Retinal pigment epithelial cell (primary cell): ENCODE measurements around the gene SPRED3.
"Not testable (repeated sequence)": the region's sequence is repeated elsewhere in the genome, so short reads cannot be mapped to it uniquely, and the experiment has no call there.

Source experiments
- DNase-seq: peaks from one replicate; pipeline ENCODE4 v3.0.0-alpha.2; 2010; ENCODE audit warnings: low read depth
- H3K4me3 ChIP-seq: 2 replicates; pipeline ENCODE4 v1.5.1; 2011; ENCODE audit warnings: mild to moderate bottlenecking, low read length, control low read depth, moderate library complexity
- CTCF ChIP-seq: conservative IDR thresholded peaks from 2 replicates; pipeline ENCODE4 v1.5.1; 2011; ENCODE audit warnings: low read depth, low read length, control low read depth, inconsistent platforms

The SPRED3 gene

DNA sequence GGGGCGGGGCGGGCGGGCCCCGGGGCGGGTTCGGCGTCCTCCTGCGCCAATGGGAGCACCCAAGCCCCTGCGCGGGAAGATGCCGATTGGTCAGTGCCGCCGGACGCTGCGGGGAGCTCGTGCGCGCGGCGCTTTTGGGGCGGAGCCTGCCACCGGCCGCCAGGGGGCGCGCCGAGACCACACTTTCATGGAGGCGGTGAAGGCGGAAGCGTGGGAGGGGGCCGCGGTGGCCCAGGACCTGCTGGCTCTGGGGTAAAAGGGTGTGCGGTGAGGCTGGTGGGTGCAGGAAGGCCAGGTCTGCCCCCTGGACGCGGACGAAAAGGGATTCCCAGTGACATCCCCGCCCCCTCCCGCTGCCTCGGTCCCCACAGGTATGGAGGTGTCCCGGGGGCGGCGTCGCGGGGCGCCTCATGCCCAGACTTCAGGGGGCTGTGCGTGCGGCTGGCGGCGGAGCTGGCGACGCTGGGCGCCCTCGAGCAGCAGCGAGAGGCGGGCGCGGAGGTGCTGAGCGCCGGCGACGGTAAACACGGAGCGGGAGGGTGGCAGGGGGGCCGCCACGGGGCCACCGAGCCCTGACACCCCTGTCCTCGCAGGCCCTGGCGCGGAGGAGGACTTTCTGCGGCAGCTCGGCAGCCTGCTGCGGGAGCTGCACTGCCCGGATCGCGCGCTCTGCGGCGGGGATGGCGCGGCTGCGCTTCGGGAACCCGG lies 14.6 kb downstream of the SPRED3 start, which contains the start of gene FAM98C:
Gene FAM98C (plus strand): TSS at position 127 of the 708 bp plus-strand sequence. CDS start 61 bp downstream, at position 188.
- peak; percentile 82 for DNase-seq
- peak; percentile 80 for TF ChIP-seq CTCF
- peak within 1 kb of the TSS; percentile 68 for H3K4me3 ChIP-seq

DNA sequence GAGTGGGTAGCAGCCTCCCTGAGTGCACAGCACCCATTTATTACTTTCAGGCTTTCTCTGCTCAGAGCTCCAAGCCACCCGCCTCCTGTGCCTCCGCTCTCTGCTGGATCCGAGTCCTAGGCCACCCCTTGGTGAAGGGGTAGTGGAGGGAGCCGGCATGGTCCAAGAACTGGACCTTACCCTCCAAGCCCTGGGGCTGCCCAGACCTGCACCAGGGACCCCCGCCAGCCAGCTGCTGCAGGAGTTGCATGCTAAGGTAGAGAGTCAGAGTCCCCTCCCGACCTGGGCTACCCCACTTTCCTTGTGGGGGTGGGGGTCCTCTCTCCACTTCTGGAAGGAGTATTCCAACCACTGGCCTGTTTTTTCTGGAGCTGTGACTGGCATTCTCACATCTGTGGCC lies 16.4 kb downstream of the SPRED3 start:
- no peak for DNase-seq

DNA sequence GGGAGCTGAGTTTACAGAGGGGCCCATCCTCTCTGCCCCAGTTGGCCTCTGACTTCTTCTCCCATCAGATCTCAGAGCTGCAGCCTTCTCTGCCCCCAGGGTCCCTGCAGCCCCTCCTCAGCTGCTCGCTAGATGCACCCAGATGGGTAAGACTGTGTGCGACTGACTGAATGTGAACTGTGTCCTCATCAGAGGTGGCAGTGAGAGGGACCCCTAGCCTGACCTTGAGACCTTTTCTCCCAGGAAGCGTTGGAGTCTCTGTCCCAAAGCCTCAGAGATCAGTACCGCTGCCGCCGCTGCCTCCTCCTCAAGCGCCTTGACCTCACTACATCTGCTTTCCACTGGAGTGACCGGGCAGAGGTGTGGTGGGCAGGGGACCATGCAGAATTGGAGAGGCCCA lies 16.8 kb downstream of the SPRED3 start:
- DNase-seq: no peak
- no peak for TF ChIP-seq CTCF
- no peak overlapping the region for H3K4me3 ChIP-seq

More for the DNA sequence above, 16.4 kb downstream of the SPRED3 start:
- no peak overlapping the region for H3K4me3 ChIP-seq
- no peak for TF ChIP-seq CTCF

DNA sequence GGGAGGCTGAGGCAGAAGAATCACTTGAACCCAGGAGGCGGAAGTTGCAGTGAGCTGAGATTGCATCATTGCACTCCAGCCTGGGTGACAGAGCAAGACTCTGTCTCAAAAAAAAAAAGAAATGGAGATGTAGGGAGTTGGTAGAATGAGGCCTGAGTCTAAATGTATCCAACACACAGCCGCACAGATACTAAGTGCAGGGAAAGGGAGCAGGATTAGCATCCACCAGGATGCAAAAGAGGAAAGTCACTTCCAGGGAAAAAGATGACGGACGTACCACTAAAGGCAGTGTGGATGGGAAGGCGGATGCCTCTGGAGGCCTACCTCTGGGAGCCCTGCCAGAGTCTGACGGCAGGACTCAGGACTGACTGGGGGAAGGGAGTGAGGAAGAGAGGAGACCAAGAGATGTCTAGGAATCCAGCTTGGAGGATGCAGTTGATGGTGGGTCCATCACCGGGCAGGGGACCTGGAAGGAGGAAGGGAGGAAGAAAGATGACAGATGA lies 21.2 kb downstream of the SPRED3 start:
- no peak for DNase-seq
- no peak for TF ChIP-seq CTCF
- H3K4me3 ChIP-seq: no peak overlapping the region

DNA sequence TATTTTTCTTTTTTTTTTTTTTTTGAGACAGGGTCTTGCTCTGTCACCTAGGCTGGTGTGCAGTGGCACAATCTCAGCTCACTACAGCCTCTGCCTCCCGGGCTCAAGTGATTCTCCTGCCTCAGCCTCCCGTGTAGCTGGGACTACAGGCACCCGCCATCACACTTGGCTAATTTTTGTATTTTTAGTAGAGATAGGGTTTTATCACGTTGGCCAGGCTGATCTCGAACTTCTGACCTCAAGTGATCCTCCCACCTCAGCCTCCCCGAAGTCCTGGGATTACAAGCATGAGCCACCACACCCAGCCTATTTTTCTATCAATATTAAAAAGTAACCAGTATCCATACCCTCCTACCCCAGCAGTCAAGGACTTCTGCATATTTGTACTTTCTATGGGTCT lies 21.9 kb downstream of the SPRED3 start:
- not testable (repeated sequence) for DNase-seq, H3K4me3 ChIP-seq

DNA sequence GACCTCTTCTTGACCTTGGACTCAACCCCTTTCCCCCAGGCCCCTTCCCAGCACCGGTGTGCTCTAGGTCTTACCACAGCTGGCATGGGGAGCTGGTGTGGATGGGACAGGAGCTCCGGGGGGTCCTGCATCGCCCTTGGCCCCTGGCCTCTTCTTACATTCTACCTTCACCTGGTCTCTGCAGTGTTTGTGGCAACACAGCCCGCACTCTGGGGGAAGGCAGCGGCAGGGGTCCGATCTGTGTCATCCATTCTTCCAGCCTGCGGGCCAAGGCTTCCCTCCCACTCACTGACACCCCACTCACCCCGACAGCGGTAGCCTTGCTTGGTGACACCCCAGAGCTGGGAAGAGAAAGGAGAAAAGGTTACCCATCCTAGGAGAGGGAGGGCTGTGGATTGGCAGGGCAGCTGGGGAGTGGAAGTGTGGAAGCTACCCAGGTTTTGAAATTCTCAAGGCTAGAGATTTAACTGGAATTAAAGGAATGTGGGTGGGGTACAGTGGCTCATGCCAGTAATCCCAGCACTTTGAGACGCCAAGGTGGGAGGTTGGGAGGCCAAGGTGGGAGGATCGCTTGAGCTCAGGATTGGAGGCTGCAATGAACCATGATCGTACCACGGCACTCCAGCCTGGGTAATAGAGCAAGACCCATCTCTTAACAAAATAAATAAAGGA lies 22.7 kb downstream of the SPRED3 start:
- TF ChIP-seq CTCF: no peak
- no peak overlapping the region for H3K4me3 ChIP-seq
- DNase-seq: no peak

- H3K4me3 ChIP-seq, DNase-seq: not testable (repeated sequence)
Measured at GRCh38 chr19:38411898-38412297, 23.4 kb downstream of the SPRED3 start.

DNA sequence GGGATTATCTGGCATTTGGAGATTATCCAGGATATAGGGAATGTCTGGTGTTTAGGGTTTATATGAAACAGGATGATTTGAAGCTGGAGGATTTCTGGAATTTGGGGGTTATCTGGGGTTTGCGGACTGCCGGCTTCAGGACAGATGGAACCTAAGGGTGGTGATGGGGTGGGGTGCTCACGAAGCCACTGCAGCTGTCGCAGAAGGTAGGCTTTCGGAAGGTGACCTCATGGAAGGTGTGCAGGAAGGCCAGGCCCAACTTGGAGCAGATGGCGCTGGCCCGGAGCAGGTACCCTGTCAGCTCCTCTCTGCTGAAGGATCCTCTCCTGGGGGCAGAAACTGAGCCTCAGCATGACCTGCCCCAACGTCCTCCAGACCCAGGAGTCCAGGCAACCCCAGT lies 24.0 kb downstream of the SPRED3 start:
- no peak for DNase-seq
- H3K4me3 ChIP-seq: no peak overlapping the region
- no peak for TF ChIP-seq CTCF
